Thoracic aorta (tissue), 2 donors: ENCODE results near the gene ETV3L. TPM values are rescaled to one million over a fixed set of nuclear protein-coding genes. Genes with fewer than 3 reads are reported as not detected.
A peak's percentile ranks its signal among the peaks of the same experiment; 100 is the strongest.

Experiments
- ATAC-seq: fragments of 150-250 bp; one replicate; pipeline ENCODE4 v1.8.0; 2017; ENCODE audit warnings: low read depth; ENCODE audit not compliant: insufficient number of reproducible peaks, low FRiP score
- DNase-seq: peaks from one replicate; pipeline ENCODE4 v3.0.0-alpha.2; 2020; ENCODE audit warnings: low spot score
- H3K27ac ChIP-seq, 2 donors: fragments of 200-600 bp; sonication (generic); 1 replicate in 1 of 2; 2 replicates in 1 of 2; pipeline ENCODE4 v1.5.1; 2016; ENCODE audit warnings: mild to moderate bottlenecking in 2 of 2, moderate library complexity in 2 of 2
- H3K27me3 ChIP-seq: fragments of 200-600 bp; sonication (generic); replicated peaks from 2 replicates; pipeline ENCODE4 v1.6.0; 2016; ENCODE audit warnings: mild to moderate bottlenecking; ENCODE audit not compliant: insufficient read depth
- H3K36me3 ChIP-seq: fragments of 200-600 bp; sonication (generic); one replicate; pipeline ENCODE4 v1.5.1; 2016
- H3K4me1 ChIP-seq, 2 donors: fragments of 200-600 bp; sonication (generic); 1 replicate in 1 of 2; 2 replicates in 1 of 2; pipeline versions ENCODE4 v1.5.1 to v1.6.0; 2016; ENCODE audit warnings: low read depth in 2 of 2, mild to moderate bottlenecking in 1 of 2; ENCODE audit not compliant: control insufficient read depth in 1 of 2
- H3K4me3 ChIP-seq: fragments of 200-600 bp; sonication (generic); 2 replicates; pipeline ENCODE4 v1.5.1; 2016; ENCODE audit warnings: mild to moderate bottlenecking
- H3K9me3 ChIP-seq: fragments of 200-600 bp; sonication (generic); 2 replicates; pipeline ENCODE4 v1.5.1; 2016
- total RNA-seq, 2 donors: library from RNA; depleted of rRNA; stranded (reverse); fragments of >200 nt; gene quantifications; one replicate each; pipeline versions ENCODE4 v1.1.0 to v1.2.3, GENCODE V29; 2016
- TF ChIP-seq, protein P1 (sequence below): fragments of 200-600 bp; sonication (generic); IDR thresholded peaks from one replicate; pipeline ENCODE4 v1.5.1; 2019; ENCODE audit warnings: antibody characterized with exemption

ETV3L gene
- total RNA-seq: not detected

DNA sequence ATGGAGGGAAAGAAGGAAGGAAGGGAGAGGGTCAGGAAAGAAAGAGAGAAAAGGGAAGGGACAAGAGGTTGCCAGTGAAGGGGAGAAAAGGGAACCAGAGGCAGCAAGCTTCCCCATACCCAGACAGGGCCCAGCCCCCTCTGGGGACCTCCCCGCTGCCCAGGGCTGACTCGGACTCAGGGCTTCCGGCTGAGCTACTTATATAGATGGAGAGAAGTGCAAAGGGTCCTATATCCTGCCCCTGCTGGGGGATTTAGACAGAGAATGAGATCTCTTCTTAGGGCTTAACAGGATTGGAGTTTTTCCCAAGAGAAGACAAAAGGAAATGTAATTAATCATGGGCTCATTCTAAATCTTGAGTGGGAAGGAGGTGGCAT, at the start of gene ETV3L:
Gene ETV3L (minus strand): TSS at position 176 of the 377 bp plus-strand sequence. CDS start 285 bp downstream, outside the sequence.
- no peaks in the 10 kb centered on the region for H3K36me3 ChIP-seq
- no peaks in the 10 kb centered on the region for H3K4me1 ChIP-seq
- H3K9me3 ChIP-seq: no peaks in the 10 kb centered on the region
- H3K4me3 ChIP-seq: no peak within 1 kb of the TSS
- no peak for DNase-seq
- no peak for ATAC-seq
- TF ChIP-seq, protein P1, sequence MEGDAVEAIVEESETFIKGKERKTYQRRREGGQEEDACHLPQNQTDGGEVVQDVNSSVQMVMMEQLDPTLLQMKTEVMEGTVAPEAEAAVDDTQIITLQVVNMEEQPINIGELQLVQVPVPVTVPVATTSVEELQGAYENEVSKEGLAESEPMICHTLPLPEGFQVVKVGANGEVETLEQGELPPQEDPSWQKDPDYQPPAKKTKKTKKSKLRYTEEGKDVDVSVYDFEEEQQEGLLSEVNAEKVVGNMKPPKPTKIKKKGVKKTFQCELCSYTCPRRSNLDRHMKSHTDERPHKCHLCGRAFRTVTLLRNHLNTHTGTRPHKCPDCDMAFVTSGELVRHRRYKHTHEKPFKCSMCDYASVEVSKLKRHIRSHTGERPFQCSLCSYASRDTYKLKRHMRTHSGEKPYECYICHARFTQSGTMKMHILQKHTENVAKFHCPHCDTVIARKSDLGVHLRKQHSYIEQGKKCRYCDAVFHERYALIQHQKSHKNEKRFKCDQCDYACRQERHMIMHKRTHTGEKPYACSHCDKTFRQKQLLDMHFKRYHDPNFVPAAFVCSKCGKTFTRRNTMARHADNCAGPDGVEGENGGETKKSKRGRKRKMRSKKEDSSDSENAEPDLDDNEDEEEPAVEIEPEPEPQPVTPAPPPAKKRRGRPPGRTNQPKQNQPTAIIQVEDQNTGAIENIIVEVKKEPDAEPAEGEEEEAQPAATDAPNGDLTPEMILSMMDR: no peak
- H3K27ac ChIP-seq: no peak within 1 kb of the TSS
- no peaks in the 10 kb centered on the region for H3K27me3 ChIP-seq

DNA sequence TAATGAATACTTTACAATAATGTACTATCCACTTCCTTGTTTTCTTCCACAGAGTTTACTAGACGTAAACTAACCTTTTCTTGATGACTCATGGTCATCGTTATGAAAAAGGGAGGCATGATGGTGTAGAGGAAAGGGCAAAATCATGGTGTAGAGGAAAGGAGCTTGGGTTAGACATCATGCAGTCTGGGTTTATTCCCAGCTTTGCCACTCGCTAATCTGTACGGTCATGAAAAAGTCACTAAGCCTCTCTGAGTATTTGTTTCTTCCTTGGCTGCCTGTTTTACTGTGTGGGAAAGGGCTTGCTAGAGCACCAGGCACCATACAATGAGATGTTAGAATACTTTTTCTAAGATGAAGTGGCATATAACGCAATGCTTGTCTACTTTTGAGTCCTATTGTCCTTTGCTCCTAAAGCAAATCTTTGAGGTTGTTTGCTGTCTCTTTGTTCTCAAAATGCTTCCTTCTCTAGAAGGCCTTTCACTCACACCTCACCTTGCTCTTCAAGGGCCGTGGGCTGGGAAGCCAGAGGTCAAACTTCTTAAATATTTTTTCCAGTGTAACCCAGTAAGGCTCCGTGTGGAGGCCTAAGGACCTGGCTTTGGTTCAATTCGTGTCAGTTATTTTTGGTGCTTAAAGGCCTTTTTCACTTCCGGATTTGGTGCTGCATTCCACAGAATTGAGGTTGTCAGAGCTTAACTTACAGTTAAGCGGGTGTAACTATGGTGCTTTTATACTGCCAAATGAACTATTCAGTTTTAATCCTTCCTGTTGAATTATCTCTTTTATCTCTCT, 48.5 kb upstream of the ETV3L start:
- Histone ChIP-seq H3K27ac (peak overlapping the region in 1 of 2 donors; percentile 41), H3K36me3 (no peaks in the 10 kb centered on the region), H3K27me3 (no peaks in the 10 kb centered on the region), H3K4me1 (peaks cover 0 to 3% of the 10 kb centered on the region in 2 donors), H3K4me3 (no peak overlapping the region), H3K9me3 (no peaks in the 10 kb centered on the region)
- DNase-seq (no peak), ATAC-seq (no peak)
- TF ChIP-seq, protein P1: no peak

DNA sequence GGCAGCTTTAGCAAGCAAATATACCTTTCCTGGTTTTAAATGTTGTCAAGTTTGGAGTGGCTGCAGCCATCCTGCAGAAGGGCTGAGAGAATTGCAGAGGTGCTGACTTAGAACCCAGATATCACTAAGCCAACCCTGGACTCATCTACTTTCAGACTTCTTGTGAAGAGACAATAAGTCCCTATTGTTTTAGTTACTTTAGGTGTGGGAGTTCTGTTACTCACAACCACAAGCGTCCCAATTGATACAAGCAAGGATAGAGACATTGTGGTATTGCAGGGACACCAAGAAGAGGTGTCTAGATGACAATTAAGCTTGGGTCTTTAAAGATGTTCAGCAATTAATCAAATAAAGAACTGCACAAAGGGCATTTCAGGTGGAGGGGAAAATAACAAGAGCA, 47.4 kb upstream of the ETV3L start:
- no peak for DNase-seq
- TF ChIP-seq, protein P1: no peak
- no peaks in the 10 kb centered on the region for H3K36me3 ChIP-seq

DNA sequence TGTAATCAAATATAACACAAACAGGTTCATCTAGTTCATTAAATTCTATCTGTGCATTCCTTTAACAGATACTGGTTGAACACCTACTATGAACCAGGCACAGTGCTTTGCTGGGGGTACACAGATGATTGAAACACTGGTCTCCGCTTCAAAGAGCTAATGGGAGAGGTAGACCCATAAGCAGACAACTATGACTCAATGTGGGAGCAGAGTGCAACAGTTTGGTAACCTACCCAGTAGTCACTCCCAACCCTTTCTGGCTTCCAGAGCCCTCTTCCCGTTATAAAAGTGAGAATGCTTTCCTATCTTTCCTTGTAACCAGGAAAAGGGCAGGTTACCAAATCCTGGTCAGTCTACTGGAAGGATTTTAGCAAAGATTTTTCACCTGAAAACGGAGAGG, 46.6 kb upstream of the ETV3L start:
- no peaks in the 10 kb centered on the region for H3K9me3 ChIP-seq
- DNase-seq: no peak
- no peaks in the 10 kb centered on the region for H3K27me3 ChIP-seq
- ATAC-seq: no peak
- H3K4me3 ChIP-seq: no peak overlapping the region
- TF ChIP-seq, protein P1: no peak
- peaks cover 0 to 3% of the 10 kb centered on the region in 2 donors for H3K4me1 ChIP-seq
- no peak overlapping the region for H3K27ac ChIP-seq
- H3K36me3 ChIP-seq: no peaks in the 10 kb centered on the region

More for the DNA sequence above, 47.4 kb upstream of the ETV3L start:
- no peaks in the 10 kb centered on the region for H3K9me3 ChIP-seq
- no peak overlapping the region for H3K27ac ChIP-seq
- peaks cover 0 to 3% of the 10 kb centered on the region in 2 donors for H3K4me1 ChIP-seq
- no peaks in the 10 kb centered on the region for H3K27me3 ChIP-seq
- H3K4me3 ChIP-seq: no peak overlapping the region
- ATAC-seq: no peak

DNA sequence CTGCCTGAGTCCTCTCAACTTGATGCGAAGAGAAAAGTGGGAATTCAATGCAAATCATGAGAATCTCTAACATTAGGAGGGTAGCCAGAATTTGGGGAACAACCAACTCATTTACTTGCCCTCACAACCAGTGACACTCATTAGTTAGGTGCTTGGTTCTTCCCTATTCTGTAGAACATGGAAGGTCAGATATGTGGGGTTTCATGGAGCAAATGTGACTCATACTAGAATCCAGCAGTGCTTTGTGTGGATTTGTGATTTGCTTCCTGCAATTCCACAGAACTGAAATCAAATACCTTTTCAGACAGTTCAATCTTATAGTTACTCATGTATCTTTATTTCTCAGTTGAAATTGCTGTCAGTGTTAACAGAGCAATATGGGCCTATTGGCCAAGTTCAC, 45.5 kb upstream of the ETV3L start:
- Histone ChIP-seq H3K4me1 (peaks cover 0 to 3% of the 10 kb centered on the region in 2 donors), H3K27me3 (no peaks in the 10 kb centered on the region), H3K36me3 (no peaks in the 10 kb centered on the region), H3K4me3 (no peak overlapping the region), H3K9me3 (no peaks in the 10 kb centered on the region), H3K27ac (no peak overlapping the region)
- TF ChIP-seq, protein P1: no peak
- no peak for DNase-seq
- ATAC-seq: no peak
